ENCODE data around the gene HES7.

GRCh38 chr17:8105957-8106398 lies 17.9 kb downstream of the HES7 start:
- no peak for TF ChIP-seq CTCF (IDR thresholded peaks at IDR 0.05)
- no peak for TF ChIP-seq POLR2A (IDR thresholded peaks at IDR 0.05)

All from lower leg skin (tissue), 3 donors.